AG09319 (cell line): ENCODE data around the gene GHITM.

Experiments used
- DNase-seq: peaks from one replicate; pipeline ENCODE4 v3.0.0-alpha.2; 2010; ENCODE audit warnings: low read depth; ENCODE audit errors: extremely low read depth
- CTCF ChIP-seq: IDR thresholded peaks from 2 replicates; pipeline ENCODE4 v1.5.1; 2011; ENCODE audit warnings: low read depth, mild to moderate bottlenecking, inconsistent platforms, low read length, moderate library complexity

The GHITM gene

DNA sequence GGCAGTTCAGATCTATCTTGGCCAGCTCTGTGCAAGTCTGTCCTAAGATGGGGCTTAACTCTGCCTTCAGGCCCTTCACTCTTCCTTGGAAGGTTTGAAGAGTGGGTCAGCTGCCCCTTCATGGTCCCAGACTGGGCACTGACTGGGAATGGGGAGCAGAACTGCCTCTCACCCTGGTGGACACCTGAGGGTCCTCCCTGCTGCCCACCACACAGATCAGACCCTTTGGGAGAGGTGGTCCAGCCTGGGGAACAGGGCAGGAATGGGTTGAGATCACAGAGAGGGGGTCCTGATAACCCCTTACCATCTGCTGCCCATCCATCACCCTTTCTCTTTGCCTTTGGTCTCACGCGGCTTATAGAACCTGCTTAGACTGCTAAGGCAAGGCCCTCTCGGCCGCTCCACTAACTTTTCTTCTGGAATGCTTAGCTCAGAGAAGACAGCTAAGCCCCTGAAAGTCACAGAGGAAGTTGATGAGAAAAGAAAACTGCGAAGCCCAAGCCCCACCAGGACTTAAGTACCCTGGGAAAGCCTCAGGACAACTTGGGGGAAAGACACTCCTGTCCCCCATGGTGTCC is 54.6 kb downstream of the GHITM start:
- no peak for TF ChIP-seq CTCF
- DNase-seq, result no peak

GRCh38 chr10:84194424-84195043 is 55.2 kb downstream of the GHITM start, which contains the start of gene CDHR1:
Gene CDHR1 (plus strand): TSS chr10:84194537. CDS start chr10:84194761, 224 bp downstream.
- no peak for TF ChIP-seq CTCF
- no peak for DNase-seq

GRCh38 chr10:84195044-84195830 is 55.9 kb downstream of the GHITM start:
- no peak for DNase-seq
- no peak for TF ChIP-seq CTCF

DNA sequence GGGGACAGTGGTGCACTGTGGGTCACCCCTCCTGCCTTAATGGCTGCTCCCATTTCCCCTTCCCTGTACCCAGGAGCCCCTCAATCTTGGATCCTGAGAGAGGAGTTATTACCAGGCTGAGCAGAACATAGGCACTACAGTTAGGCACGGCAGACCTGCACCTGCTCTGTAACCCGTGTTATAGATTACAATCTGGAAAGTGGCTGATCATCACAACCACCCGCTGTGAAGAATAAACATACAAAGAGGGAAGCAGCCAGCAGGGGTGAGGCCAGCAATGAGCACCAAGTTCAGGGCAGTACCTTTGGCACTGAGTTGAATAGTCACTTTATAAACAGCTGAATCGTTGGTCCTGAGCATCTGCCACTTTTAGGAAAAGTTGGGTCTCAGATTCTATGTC is 56.8 kb downstream of the GHITM start:
- DNase-seq, result no peak
- no peak for TF ChIP-seq CTCF

GRCh38 chr10:84196941-84197340 is 57.6 kb downstream of the GHITM start:
- DNase-seq, result no peak
- TF ChIP-seq CTCF, result no peak

DNA sequence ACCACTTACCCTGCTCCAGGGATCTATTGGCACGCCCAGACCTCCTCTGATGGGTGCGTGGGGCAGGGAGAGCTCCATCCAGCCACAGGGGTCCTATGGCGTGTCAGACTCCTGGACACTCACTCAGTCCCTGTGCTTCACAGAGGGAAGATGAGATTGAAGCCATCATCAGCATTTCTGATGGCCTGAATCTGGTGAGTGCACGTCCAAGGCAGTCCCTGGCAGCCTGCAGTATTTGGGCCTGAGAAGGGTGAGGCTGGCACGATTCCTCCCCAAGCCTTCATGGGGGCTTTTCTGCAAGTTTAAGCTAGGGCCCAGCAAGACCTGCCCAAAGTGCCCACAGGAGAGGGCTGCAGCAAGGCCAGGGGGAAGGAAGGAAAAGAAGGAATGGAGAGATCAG is 58.3 kb downstream of the GHITM start:
- DNase-seq, result no peak
- TF ChIP-seq CTCF, result no peak

DNA sequence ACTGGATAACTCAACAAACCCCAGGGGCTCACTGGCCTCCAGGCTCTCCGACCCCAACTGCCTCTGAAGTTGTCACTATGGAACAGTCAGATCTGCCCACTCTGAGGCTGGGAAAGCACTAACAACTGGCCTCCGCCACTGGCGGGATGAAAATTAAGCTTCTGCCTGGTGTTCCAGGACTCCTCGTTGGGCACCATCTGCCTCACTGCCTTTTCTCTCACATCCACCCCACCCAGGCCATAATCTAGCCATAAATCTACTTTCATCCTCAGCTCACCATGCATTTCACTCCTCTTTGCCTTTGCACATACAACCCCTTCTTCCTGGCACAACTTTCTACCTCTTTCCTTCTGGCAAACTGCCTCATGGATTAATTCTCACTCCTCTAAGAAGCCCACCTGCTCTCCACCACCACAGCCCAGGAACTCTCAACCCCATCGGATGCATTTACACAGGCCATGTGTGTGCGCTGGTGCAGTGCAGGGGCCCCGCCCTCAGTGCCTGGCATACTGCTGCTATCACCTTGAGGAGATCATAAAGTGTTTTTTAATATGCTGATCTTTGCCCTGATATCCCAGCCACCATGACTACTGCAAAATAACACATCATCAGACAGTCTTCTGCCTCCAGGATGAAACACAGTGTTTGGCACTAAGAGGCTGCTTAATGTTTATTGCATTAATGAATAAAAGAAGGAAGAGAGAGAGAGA is 59.1 kb downstream of the GHITM start:
- DNase-seq, result no peak
- no peak for TF ChIP-seq CTCF
